HG02884 (cell line): Measurements from ENCODE around the gene CC2D1B.
"Not testable (repeated sequence)": the region's sequence is repeated elsewhere in the genome, so short reads cannot be mapped to it uniquely, and the experiment has no call there.

Experiments used
- ATAC-seq: cut with Tn5 transposase; IDR thresholded peaks from one replicate; pipeline ENCODE4 v1.9.1; 2021; ENCODE audit warnings: mild to moderate bottlenecking, moderate library complexity; ENCODE audit not compliant: unreplicated experiment

CC2D1B gene, protein sequence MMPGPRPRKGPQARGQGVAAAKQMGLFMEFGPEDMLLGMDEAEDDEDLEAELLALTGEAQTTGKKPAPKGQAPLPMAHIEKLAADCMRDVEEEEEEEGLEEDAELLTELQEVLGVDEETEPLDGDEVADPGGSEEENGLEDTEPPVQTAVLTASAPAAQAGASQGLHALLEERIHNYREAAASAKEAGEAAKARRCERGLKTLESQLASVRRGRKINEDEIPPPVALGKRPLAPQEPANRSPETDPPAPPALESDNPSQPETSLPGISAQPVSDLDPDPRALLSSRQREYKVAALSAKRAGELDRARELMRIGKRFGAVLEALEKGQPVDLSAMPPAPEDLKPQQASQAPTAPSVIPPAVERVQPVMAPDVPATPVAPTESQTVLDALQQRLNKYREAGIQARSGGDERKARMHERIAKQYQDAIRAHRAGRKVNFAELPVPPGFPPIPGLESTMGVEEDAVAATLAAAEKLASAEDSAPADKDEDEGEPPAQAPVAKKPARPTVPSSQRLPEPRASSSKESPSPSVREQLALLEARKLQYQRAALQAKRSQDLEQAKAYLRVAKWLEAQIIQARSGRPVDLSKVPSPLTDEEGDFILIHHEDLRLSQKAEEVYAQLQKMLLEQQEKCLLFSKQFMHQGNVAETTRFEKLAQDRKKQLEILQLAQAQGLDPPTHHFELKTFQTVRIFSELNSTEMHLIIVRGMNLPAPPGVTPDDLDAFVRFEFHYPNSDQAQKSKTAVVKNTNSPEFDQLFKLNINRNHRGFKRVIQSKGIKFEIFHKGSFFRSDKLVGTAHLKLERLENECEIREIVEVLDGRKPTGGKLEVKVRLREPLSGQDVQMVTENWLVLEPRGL

DNA sequence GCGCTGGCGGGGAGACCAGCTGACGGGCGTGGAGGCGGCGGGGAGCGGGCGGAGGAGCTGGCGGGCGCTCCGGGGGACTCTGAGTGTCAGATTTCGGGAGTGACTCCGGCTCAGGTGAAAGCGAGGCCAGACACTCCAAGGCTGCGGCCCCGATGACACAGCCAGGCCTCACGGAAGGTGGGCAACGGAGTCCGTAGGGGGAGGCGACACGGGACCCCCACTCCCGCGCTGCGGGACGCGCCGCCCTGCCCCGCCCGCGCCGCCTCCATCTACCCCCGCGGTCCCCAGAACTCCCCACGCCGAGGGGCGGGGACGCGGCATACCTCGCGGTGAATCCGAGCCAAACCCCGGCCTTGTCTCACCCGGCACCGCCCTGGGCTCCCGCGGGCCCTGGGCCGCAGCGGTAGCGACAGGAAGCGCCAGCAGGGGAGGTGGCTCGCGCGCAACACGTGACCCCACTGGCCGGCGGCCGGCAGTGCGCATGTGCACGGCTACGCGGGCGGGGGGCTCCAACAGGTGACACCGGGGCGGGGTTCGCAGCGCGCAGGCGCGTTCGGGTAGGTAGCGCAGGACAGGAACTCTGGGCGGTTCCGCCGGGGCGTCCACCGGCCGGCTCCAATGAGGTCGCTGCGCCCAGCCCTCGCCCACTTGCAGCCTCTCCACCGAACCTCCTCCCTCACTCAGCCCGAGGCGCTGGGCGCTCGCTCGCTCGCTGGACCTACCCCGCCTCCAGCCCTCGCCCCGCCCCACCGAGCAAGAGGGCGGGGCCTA, at the start of gene CC2D1B:
Gene CC2D1B (minus strand): TSS at position 460 of the 771 bp plus-strand sequence. CDS start 1,585 bp downstream, outside the sequence.
- ATAC-seq: peak; percentile 90

DNA sequence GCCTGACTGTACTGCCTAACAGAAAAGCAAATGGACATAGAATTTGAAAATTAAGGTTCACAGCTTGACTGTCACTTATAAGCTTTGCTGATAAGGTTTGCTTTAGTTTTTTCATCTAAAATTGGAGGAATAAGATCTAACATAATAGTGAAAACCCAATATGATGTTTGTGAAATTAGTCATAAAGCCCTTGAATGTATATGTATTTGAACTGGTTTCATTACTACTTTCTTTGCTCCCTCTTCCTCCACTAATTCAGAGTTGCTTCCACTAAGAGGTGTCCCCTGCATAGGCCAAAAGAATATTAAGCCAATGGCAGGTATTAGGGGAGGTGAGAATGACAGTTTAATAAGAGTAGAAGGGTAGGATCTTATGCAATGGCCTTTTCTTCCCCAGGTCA, 48.9 kb upstream of the CC2D1B start:
- no peak for ATAC-seq

DNA sequence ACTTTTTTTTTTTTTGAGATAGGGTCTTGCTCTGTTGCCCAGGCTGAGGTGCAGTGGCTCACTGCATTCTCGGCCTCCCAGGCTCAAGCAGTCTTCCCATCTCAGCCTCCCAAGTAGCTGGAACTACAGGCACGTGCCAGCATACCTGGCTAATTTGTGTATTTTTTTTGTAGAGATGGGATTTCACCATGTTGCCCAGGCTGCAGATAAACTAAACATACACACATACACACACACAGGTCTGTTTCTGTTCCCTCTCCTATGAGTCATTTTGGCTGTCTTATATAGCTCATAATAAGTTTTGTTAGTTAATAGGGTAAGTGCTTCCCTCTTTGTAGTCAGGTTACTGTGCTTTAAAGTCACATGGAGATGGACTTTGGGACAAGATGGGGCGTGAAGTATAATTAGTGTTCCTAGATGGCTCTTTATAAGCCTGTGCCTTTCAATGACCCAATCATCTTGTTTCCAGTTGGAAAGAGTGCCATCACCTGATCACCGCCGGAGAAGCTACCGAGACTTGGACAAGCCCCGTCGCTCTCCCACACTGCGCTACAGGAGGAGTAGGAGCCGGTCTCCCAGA, 47.5 kb upstream of the CC2D1B start:
- ATAC-seq: no peak

DNA sequence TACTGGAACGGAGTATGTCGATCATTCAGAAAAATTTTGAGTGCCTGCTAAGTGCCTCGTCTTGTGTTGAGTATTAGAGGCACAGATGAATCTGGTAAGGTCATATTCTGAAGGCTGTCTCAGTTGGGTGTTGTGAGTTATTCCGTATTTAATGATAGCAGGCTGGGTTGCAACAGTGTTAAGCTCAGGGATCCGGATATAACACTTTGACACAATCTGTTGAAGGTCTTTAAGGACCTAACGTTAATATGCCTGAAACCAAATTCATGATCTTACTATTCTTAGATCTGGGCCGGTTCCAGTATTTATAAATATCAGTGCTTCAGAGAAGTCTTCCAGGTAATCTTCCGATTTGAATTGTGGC, 39.0 kb upstream of the CC2D1B start:
- ATAC-seq: no peak

DNA sequence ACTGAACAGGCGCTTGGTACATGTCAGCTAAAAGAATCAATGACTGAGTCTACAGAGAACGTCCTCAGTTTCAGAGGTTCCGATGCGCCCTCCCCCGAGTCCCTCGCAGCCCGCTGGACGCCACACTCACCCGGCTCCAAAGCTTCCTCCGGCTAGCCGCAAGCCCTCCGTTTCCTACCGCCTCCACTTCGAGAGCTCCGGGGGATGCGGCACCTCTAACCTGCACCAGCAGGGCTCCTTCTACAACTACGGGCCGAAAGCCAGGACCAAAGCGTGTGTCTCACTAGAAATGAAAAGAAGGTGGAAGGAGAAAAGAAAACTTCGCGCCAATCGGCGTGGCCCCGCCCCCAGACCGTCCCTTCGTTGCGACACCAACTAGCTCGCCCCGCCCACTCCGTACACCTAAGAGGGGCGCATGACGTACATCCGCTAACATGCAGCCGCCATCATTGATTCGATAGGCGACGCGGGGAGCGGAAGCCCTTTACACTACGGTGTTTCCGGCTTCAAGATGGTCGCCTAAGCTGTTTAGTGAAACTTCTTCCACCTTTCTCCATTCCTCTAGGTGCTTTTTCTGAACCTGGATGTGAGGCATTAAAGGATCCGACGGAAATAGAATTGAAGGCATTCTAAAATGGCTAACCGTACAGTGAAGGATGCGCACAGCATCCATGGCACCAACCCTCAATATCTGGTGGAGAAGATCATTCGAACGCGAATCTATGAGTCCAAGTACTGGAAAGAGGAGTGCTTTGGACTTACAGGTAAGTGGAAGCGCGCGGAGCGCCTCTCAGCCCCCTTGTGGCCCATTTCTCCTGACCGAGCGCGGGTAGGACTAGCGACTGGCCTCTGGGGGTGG, 38.3 kb upstream of the CC2D1B start, which contains the start of the genes ORC1 and PRPF38A:
Gene ORC1 (minus strand): TSS at position 308 of the 859 bp plus-strand sequence. CDS start 2,200 bp downstream, outside the sequence.
Gene PRPF38A (plus strand): TSS at position 487 of the 859 bp plus-strand sequence. CDS start 148 bp downstream, at position 635.
- peak; percentile 91 for ATAC-seq

DNA sequence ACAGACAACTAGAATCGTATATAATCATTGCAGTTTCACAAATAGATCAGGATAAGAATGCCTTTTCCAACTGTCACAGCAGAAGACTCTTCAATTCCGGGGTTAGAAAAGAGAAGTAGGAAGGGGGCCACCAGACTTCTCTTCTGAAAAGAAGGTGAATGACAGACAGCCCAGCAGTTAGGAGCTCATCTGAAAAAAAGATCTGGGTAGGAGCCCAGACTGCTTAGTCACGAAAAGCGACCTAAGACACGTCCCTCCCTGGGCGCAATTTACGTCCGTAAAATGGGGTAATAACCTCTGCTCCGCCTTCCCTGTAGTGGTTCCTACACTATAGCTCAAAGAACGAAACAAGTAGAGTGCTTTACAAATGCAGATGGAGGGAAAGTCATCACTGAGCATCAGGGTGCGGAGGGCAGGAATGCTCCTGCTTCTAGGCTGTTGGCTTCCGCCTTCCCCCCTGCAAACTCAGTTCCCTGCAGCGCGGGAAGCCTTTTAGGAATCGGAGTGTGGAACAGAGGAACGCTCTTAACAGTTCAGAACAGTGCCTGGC, 37.6 kb upstream of the CC2D1B start:
- ATAC-seq: peak; percentile 36

DNA sequence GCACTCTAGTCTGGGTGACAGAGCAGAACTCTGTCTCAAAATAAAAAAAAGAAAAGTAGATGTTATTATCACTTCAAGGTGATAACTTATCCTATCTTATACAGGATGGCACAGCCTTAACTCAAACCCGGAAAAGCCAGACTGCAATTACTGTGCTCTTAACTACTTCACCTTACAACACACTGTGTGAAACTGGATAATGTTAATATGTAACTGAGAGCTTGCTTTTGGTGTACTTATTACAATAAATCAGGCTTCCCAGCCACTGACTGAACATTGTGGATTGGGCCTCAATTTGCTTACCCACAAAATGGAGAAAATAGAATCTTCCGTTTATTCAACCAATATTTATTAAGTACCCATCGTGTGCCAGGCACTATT, 36.8 kb upstream of the CC2D1B start:
- no peak for ATAC-seq

DNA sequence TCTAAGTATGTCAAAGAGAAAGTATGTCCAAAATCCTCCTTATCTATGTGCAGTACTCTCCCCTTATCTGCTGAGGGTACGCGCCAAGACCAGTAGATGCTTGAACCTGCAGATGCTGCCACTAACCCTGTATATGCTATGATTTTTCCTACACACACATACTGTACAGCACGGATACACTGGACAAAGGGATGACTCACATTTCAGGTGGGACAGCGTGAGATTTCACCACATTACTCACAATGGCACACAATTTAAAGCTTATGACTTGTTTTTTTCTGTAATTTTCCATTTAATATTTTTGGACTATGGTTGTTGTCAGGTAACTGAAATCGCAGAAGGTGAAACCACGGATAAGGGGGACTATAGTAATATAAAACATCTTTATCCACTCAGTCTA, 34.1 kb upstream of the CC2D1B start:
- no peak for ATAC-seq

DNA sequence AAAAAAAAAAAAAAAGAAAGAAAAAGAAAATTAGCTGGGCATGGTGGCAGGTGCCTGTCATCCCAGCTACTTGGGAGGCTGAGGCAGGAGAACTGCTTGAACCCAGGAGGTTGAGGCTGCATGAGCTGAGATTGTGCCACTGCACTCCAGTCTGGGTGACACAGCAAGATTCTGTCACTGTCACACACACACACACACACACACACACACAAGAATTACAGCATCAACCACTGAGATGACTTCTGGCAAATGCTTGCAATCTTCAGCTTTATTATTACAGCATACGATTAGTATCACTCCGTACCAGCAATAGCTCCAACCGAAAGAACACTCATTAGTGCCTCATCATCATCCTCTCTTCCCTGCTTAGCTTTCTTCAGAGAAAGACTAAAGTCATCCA, 33.6 kb upstream of the CC2D1B start:
- ATAC-seq: no peak

DNA sequence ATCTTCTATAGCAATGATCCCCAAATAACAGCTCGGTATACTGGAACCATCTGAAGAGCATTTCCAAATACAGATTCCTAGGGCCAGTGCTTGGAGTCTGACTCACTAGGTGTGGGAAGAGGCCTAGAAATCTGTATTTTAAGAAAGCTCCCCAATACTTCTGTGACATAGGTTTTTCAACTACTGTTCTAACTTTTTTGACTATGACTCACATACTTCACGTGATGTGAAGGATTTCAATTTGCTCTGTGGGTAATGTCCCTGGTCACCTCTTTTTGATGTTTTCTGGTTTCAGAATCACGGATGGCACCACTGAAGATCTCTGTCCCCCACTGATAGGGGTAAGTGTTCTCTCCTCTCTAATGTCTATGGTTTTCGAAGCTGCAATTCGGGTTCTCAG, 27.2 kb upstream of the CC2D1B start:
- ATAC-seq: no peak

DNA sequence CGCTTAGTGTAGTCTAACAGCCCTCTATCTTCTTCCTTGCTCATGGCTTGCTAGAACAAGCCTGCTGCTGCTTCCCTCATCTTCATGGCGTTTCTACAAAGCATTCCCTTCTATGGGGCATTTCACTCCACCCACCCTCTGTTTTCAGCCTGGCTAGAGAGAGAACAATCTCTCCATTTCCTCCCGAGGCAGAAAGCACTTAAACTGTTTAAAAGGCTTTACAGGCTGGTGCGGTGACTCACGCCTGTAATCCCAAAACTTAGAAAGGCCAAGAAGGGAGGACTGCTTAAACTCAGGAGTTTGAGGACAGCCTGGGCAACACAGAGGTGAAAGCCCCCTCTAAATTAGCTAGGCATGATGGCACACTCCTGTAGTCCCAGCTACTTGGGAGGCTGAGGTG, 20.5 kb upstream of the CC2D1B start:
- no peak for ATAC-seq

DNA sequence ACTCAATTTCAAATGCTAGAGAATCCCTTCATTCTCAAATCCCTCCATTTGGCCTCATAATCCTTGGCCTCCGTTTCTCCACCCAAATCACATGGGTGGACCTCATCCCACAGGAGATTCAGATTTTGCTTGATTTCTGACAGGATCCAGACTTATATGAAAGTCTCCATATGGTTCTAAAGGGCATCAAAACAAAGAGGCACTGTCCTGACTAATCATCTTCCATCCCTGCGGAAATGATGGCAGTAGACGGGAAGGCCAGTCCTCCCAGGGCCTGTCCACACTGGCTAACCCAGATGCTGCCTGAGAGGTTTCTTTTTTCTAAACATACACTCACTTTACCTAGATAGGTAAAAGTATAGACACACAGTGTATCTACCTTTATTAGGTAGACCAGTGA, 19.4 kb upstream of the CC2D1B start:
- no peak for ATAC-seq

DNA sequence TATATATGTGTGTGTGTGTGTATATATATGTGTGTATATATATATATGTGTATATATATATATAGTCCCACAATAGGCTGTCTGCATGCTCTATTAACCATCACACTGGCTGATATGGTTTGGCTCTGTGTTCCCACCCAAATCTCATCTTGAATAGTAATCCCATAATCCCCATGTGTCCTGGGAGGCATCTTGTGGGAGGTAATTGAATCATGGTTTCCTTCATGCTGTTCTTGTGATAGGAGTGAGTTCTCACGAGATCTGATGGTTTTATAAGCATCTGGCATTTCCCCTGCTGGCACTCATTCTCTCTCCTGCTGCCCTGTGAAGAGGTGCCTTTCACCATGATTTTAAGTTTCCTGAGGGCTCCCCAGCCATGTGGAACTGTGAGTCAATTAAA, 3.8 kb upstream of the CC2D1B start:
- ATAC-seq: not testable (repeated sequence)

DNA sequence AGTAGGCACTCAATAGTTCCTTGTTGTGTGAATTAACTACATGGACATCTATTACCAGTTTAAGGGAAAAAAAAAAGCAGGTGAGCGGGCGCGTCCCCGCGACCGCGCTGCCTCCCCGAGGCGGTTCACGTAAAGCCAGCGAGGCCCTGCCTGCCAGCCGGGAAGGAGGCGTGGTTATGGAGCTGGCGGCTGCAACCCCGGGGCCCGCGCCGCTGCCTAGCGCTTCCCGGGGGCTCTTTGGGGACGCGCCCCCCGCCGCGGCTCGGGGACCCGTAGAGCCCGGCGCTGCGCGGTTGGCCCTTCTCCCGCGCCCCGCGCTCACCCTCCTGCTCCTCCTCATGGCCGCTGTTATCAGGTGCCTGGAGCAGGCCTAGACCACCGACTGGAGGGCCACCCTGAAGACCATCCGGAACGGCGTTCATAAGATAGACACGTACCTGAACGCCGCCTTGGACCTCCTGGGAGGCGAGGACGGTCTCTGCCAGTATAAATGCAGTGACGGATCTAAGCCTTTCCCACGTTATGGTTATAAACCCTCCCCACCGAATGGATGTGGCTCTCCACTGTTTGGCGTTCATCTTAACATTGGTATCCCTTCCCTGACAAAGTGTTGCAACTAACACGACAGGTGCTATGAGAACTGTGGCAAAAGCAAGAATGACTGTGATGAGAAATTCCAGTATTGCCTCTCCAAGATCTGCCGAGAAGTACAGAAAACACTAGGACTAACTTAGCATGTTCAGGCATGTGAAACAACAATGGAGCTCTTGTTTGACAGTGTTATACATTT, 2.6 kb upstream of the CC2D1B start:
- no peak for ATAC-seq

DNA sequence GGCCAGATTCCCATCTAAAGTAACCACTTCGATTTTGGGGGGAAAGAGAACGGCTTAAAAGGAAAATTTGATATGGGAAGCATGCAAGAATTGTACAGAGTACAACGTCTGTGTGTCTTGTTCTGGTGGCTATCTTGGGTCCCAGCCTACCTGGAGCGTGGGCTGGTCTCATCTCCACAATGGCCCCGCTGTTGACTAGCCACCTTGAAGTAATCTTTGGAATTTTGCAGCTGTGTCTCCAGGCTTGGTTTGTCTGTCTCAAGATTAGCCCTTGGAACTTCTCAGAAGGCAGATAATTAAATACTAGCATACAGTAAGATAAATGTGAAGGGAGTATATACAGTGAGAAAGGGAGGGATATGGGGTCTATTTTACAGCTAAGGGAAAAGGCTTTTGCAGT, 1.3 kb upstream of the CC2D1B start:
- no peak for ATAC-seq

DNA sequence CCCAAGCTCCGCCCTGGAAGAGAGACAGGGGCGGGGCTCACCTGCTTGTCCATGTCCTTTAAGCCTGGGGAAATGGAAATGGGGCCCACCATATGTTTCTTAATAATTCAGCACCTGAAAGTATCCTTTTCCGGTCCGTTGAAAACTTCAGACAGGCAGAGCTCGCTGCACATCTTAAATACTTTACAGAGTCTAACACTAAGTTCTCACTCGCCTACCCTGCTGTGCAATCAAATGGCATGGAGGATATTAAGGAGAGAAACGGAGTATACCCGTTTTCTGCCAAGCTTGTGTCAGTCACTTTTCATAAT, 467 bp upstream of the CC2D1B start:
- no peak for ATAC-seq

DNA sequence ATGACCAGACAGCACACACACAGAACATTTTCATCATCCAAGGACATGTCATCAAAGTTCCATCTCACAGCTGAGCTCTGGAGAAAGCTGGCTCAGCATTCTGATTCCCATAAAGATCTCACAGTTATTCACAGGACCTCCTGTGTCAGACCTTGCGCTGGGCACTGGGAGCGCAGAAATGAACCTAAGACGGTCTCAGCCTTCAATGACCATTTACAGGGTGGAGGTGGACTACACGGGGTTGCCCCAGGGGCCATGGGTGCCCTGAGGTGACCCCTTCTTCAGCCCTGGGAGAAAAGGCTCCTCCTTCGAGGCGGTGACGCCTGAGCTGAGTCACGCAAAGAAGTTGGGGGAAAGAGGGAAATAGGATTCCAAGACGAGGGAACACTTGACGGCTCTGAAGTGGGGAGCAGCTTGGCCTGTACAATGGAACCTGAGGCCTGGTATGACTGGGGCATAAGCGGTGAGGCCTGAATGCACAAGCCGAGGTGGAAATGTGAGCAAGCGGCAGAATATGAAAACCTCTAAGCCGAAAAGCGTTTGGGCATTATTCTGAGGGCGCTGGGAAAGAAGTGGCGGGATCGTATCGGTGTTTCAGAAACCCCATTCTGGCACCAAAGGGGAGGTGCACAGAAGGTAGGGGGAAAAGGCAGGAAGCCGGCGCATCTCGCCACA, 797 bp downstream of the CC2D1B start:
- no peak for ATAC-seq

DNA sequence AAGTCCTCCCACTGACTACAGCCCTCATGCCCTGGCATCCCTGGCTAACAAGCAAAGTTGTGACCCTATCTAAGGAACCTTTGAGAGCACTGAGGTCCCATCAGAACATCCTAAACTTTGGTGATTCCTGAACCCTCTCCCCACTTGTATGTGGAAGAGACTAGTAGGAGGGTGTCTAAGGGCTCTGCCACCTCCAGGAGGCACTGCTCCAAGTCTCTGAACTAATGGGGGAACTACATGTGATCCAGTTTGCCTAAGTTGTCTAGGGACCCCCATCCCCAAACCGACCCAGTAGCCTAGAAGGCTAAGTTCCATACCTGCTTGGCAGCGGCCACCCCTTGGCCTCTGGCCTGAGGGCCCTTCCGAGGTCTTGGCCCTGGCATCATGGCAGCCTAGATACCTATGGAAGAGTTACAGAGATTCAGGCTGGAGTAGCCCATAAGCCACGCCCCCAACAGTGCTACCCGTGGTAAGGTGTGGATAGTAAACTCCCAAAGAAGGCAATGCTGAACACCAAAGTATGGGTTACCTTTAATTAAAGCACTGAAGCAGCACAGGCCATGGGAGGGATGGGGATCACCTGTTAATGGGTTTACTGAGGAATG, 1.7 kb downstream of the CC2D1B start:
- ATAC-seq: no peak
